OCI-LY3 (cell line): ENCODE results near the gene TMEM87B.

Experiments used
- H2AFZ ChIP-seq: fragments of 200-600, 300-600 bp; shearing (Covaris generic); 2 replicates; pipeline ENCODE4 v1.6.0; 2014; ENCODE audit warnings: antibody characterized with exemption, low read depth, low read length
- H3K27ac ChIP-seq: fragments of 200-600, 300-600 bp; sonication (generic); 2 replicates; pipeline ENCODE4 v1.5.1; 2014; ENCODE audit warnings: mild to moderate bottlenecking, low read length, moderate library complexity, mixed read lengths
- H3K27me3 ChIP-seq: fragments of 200-600, 300-600 bp; sonication (generic); 2 replicates; pipeline ENCODE4 v1.6.1; 2014; ENCODE audit warnings: low read depth, low read length, mixed read lengths
- H3K36me3 ChIP-seq: fragments of 200-600, 300-600 bp; sonication (generic); replicated peaks from 2 replicates; pipeline ENCODE3; 2014; ENCODE audit warnings: low read depth, low read length, mixed read lengths
- H3K4me1 ChIP-seq: fragments of 300-600, 200-600 bp; sonication (generic); 2 replicates; pipeline ENCODE4 v1.6.1; 2014; ENCODE audit warnings: low read length, mixed read lengths
- H3K4me2 ChIP-seq: fragments of 200-600, 300-600 bp; sonication (generic); 2 replicates; pipeline ENCODE4 v1.6.1; 2014; ENCODE audit warnings: low read length, mixed read lengths
- H3K4me3 ChIP-seq: fragments of 300-600, 200-600 bp; sonication (generic); 2 replicates; pipeline ENCODE4 v1.5.1; 2014; ENCODE audit warnings: antibody characterized with exemption, mild to moderate bottlenecking, low read length, moderate library complexity
- H3K79me2 ChIP-seq: fragments of 300-600, 200-600 bp; shearing (Covaris generic); 2 replicates; pipeline ENCODE4 v1.6.1; 2014; ENCODE audit warnings: mild to moderate bottlenecking, low read length, mixed read lengths
- H3K9ac ChIP-seq: fragments of 300-600, 200-600 bp; shearing (Covaris generic); 2 replicates; pipeline ENCODE4 v1.6.0; 2014; ENCODE audit warnings: mild to moderate bottlenecking, low read length, moderate library complexity
- H3K9me3 ChIP-seq: fragments of 200-600, 300-600 bp; shearing (Covaris generic); 2 replicates; pipeline ENCODE4 v1.6.1; 2014; ENCODE audit warnings: low read length, mixed read lengths; ENCODE audit not compliant: insufficient read depth
- H4K20me1 ChIP-seq: fragments of 200-600, 300-600 bp; sonication (generic); 2 replicates; pipeline ENCODE4 v1.6.1; 2016; ENCODE audit warnings: low read length, mixed read lengths; ENCODE audit not compliant: insufficient read depth
- EZH2phosphoT487 ChIP-seq: fragments of 200-600 bp; shearing (Covaris generic); IDR thresholded peaks from 2 replicates; pipeline ENCODE4 v1.6.1; 2018; ENCODE audit warnings: antibody characterized with exemption, mixed run types, low read depth
- TF ChIP-seq, protein P1 (sequence below): fragments of 200-600, 300-600 bp; sonication (generic); IDR thresholded peaks from 2 replicates; pipeline ENCODE4 v1.5.1; 2014; ENCODE audit warnings: antibody characterized with exemption, low read length, low read depth

The TMEM87B gene

DNA sequence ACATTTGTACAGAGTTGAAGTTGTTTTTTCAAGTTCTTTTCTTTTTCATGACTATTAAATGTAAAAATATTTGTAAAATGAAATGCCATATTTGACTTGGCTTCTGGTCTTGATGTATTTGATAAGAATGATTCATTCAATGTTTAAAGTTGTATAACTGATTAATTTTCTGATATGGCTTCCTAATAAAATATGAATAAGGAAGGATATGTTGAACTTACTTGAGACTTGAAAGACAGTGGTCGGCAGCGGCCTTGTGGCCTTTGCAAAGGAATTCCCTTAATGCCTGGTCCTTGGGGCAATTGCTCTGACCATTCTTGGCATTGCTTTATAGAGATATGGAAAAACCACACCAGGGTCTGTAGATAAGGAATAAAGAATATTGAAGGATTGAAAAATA is 25.9 kb upstream of the TMEM87B start:
- Histone ChIP-seq H2AFZ (no peak overlapping the region), H3K79me2 (no peaks in the 10 kb centered on the region), H3K4me1 (no peaks in the 10 kb centered on the region), H3K4me2 (no peak overlapping the region), H3K9me3 (no peaks in the 10 kb centered on the region), H3K27ac (no peak overlapping the region), H3K4me3 (no peak overlapping the region), H3K36me3 (no peaks in the 10 kb centered on the region), H3K9ac (no peak overlapping the region), H4K20me1 (no peaks in the 10 kb centered on the region), H3K27me3 (no peaks in the 10 kb centered on the region)
- TF ChIP-seq, protein P1, sequence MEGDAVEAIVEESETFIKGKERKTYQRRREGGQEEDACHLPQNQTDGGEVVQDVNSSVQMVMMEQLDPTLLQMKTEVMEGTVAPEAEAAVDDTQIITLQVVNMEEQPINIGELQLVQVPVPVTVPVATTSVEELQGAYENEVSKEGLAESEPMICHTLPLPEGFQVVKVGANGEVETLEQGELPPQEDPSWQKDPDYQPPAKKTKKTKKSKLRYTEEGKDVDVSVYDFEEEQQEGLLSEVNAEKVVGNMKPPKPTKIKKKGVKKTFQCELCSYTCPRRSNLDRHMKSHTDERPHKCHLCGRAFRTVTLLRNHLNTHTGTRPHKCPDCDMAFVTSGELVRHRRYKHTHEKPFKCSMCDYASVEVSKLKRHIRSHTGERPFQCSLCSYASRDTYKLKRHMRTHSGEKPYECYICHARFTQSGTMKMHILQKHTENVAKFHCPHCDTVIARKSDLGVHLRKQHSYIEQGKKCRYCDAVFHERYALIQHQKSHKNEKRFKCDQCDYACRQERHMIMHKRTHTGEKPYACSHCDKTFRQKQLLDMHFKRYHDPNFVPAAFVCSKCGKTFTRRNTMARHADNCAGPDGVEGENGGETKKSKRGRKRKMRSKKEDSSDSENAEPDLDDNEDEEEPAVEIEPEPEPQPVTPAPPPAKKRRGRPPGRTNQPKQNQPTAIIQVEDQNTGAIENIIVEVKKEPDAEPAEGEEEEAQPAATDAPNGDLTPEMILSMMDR: no peak
- no peak for TF ChIP-seq EZH2phosphoT487

DNA sequence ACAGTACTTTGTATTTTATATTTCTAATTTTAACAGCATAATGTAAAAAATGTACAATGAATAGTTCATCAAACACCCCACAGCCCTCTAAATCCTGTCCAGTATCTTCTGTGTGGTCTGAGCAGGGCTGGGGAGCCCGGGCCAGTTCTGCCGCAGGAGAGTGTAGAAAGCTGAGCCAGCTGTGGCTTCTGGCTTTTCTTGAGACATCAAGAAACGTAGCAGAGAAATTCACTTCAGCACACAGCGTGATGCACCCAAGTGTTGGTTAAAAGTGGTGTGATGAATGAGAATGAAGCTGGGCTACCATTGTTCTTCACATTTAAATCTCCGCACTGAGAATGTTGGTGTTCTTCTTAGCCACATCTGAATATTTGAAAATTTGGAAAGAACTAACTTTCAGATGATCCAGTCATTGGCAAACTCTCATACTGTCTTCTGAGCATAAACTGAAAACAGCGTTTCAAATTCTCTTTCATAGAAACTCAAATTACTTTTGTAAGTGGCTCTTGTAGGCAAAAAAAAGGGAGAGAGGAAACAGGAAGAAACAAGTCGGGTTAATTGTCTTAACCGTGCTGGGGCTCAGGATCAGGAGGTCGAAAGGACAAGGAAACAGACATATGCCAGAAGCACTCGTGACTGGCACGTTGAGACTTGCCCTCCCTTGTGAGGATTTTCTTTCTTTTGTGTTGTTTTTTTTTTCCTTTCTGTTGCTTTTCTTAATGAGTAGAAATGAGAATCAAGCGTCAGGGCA is 23.4 kb upstream of the TMEM87B start:
- Histone ChIP-seq H2AFZ (peak overlapping the region; percentile 65; the same call in 1 of the 2 replicates), H3K27ac (no peak overlapping the region), H3K36me3 (no peaks in the 10 kb centered on the region), H3K4me2 (peak overlapping the region; percentile 13; the same call in 1 of the 2 replicates), H3K4me1 (no peaks in the 10 kb centered on the region), H3K9me3 (no peaks in the 10 kb centered on the region), H3K4me3 (no peak overlapping the region), H3K27me3 (no peaks in the 10 kb centered on the region), H4K20me1 (no peaks in the 10 kb centered on the region), H3K9ac (no peak overlapping the region), H3K79me2 (no peaks in the 10 kb centered on the region)
- no peak for TF ChIP-seq EZH2phosphoT487
- TF ChIP-seq, protein P1: no peak

DNA sequence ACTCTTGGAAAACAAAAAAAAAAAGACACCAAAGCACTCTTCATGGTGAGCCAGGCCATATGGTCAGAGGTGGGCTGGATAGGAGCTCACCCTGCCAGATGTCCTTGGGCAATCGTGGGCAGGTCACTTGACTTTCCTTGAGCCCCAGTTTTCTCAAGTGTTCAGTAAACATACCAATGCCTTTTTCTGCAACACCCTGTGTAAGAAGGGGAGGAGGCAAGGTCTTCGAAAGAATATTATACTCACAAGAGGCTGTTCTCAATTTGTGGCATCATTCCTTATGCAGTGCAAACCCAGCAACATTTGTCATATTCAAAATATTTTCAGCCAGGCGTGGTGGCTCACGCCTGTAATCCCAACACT is 22.9 kb upstream of the TMEM87B start:
- Histone ChIP-seq H3K36me3 (no peaks in the 10 kb centered on the region), H4K20me1 (no peaks in the 10 kb centered on the region), H3K9ac (no peak overlapping the region), H3K9me3 (no peaks in the 10 kb centered on the region), H3K4me3 (no peak overlapping the region), H3K4me2 (no peak overlapping the region), H3K27me3 (no peaks in the 10 kb centered on the region), H3K4me1 (no peaks in the 10 kb centered on the region), H3K27ac (no peak overlapping the region), H2AFZ (no peak overlapping the region), H3K79me2 (no peaks in the 10 kb centered on the region)
- no peak for TF ChIP-seq EZH2phosphoT487
- TF ChIP-seq, protein P1: no peak

DNA sequence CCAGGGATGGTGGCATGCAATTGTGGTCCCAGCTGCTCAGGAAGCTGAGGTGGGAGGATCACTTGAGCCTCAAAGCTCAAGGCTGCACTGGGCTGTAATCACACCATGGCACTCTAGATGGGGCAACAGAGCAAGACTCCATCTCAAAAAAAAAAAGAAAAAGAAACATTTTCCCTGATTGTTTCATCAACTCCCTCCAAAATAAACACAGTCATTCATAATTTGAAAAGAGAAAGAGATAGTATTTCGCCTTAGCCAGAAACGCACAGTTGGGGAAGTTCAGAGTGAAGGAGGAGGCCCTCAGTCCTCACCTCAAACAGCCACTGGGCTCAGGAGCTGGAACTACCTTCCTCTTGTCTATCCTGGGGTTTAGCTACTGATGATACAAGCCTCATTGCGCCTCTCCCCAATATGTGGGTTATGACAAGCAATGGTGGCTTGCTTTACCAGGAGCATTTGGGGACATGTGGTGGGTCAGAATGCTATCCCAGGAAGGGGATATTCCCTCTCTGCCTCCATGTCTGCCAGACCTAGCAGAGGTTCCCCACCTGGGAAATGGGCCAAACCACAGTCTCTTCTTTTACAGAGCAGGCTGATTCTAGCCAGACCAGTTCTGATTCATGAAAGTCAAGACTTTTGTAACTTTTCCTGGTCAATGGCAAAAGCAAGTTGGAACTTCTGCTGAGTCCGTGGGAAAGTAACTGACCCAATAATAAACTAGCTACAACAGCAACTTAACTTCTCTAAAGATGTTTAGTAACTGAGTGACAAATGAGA is 22.2 kb upstream of the TMEM87B start:
- Histone ChIP-seq H4K20me1 (no peaks in the 10 kb centered on the region), H2AFZ (no peak overlapping the region), H3K9ac (no peak overlapping the region), H3K27me3 (no peaks in the 10 kb centered on the region), H3K79me2 (no peaks in the 10 kb centered on the region), H3K9me3 (no peaks in the 10 kb centered on the region), H3K4me2 (no peak overlapping the region), H3K4me3 (no peak overlapping the region), H3K4me1 (no peaks in the 10 kb centered on the region), H3K27ac (no peak overlapping the region), H3K36me3 (no peaks in the 10 kb centered on the region)
- TF ChIP-seq, protein P1: no peak
- TF ChIP-seq EZH2phosphoT487: no peak
